ENCODE measurements around the gene LETM1. TPM values are rescaled to one million over a fixed set of nuclear protein-coding genes. Genes with fewer than 3 reads are reported as not detected.

LETM1 gene
- polyA plus RNA-seq, 1 donor (not counting 4 experiments of a cell fraction or from before 2014, with no cell fraction given): 25.6 TPM

DNA sequence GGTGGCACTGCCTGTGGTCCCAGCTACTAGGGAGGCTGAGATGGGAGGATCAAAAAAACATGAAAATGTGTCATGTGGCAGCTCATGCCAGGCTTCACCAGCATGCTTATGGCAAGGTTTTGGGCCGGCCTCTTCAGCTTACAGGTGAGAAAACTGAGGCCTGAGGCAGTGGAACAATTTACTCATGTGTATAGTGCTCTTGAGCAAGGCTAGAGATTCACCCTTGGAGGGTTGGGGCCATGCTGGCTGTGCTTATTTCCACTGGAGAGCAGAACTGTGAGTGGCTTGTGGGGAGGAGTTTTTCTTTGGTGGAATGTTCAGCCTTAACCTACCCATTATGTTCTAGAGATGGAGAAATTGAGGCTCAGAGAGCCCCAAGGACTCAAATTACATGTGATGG lies 47.1 kb upstream of the LETM1 start:
- no peak for FAIRE-seq
- Histone ChIP-seq H3K27ac (ENCODE audit: control insufficient read depth, insufficient read depth, low read length) (no peak overlapping the region), H3K36me3 (ENCODE audit: control insufficient read depth in 2 of 2, extremely low read depth in 1 of 2, insufficient read depth in 2 of 2, low read length in 2 of 2) (peaks cover 3 to 22% of the 10 kb centered on the region in 2 experiments), H2AFZ (ENCODE audit: control insufficient read depth, low read length) (no peak overlapping the region), H3K9ac (ENCODE audit: control insufficient read depth, extremely low read depth, insufficient read depth, low read length) (no peak overlapping the region), H3K9me1 (ENCODE audit: control insufficient read depth, extremely low read depth, insufficient read depth, low read length) (peaks cover 1% of the 10 kb centered on the region), H3K79me2 (ENCODE audit: control insufficient read depth, insufficient read depth, low read length) (peaks cover 70% of the 10 kb centered on the region), H3K4me3 (ENCODE audit: control insufficient read depth in 2 of 3, extremely low read depth in 1 of 3, insufficient read depth in 2 of 3, low read depth in 1 of 3, low read length in 3 of 3) (no peak overlapping the region), H3K27me3 (ENCODE audit: control insufficient read depth, extremely low read depth, insufficient read depth, low read length) (no peaks in the 10 kb centered on the region), H4K20me1 (ENCODE audit: control insufficient read depth, extremely low read depth, insufficient read depth, low read length) (peaks cover 19% of the 10 kb centered on the region), H3K4me2 (ENCODE audit: control insufficient read depth, extremely low read depth, insufficient read depth, low read depth, low read length) (no peak overlapping the region), H3K4me1 (ENCODE audit: control insufficient read depth, extremely low read depth, insufficient read depth, low read length) (peaks cover 9% of the 10 kb centered on the region), H3K9me3 (ENCODE audit: control insufficient read depth, low read depth, low read length) (no peaks in the 10 kb centered on the region)
- dilution Hi-C loops (cut with MboI; ENCODE audit: extremely low pct_ligation_motif_present, low sequenced_read_pairs): no loop called here
- DNase-seq (ENCODE audit: low read depth, low spot score): no peak
- no peak for TF ChIP-seq CTCF (optimal IDR thresholded peaks at IDR 0.05 in 1 of 3, IDR thresholded peaks at IDR 0.05 in 1 of 3, conservative IDR thresholded peaks at IDR 0.05 in 1 of 3; ENCODE audit: extremely low read depth in 1 of 3, insufficient read depth in 2 of 3, low read length in 3 of 3)
- TF ChIP-seq EZH2 (IDR thresholded peaks at IDR 0.05; ENCODE audit: low read length): no peak

DNA sequence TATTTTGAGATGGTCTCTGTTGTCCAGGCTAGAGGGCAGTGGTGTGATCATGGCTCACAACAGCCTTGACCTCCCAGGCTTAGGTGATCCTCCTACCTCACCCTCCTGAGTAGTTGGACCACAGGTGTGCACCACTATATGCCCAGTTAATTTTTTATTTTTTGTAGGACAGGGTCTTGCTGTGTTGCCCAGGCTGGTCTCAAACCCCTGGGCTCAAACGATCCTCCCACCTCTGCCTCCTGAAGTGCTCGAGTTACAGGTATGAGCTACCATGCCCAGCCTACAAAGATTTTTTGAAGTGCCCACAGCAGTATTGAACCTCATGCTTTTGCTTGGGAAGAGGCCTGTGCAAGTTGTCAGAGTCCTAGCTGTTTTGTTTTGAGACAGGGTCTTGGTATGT lies 46.3 kb upstream of the LETM1 start:
- Histone ChIP-seq H3K27ac (ENCODE audit: control insufficient read depth, insufficient read depth, low read length) (no peak overlapping the region), H3K4me3 (ENCODE audit: control insufficient read depth in 2 of 3, extremely low read depth in 1 of 3, insufficient read depth in 2 of 3, low read depth in 1 of 3, low read length in 3 of 3) (no peak overlapping the region), H3K79me2 (ENCODE audit: control insufficient read depth, insufficient read depth, low read length) (peaks cover 75% of the 10 kb centered on the region), H3K9ac (ENCODE audit: control insufficient read depth, extremely low read depth, insufficient read depth, low read length) (no peak overlapping the region), H3K9me1 (ENCODE audit: control insufficient read depth, extremely low read depth, insufficient read depth, low read length) (no peaks in the 10 kb centered on the region), H3K36me3 (ENCODE audit: control insufficient read depth in 2 of 2, extremely low read depth in 1 of 2, insufficient read depth in 2 of 2, low read length in 2 of 2) (peaks cover 3 to 22% of the 10 kb centered on the region in 2 experiments), H3K4me1 (ENCODE audit: control insufficient read depth, extremely low read depth, insufficient read depth, low read length) (peaks cover under 1% of the 10 kb centered on the region), H2AFZ (ENCODE audit: control insufficient read depth, low read length) (no peak overlapping the region), H3K4me2 (ENCODE audit: control insufficient read depth, extremely low read depth, insufficient read depth, low read depth, low read length) (no peak overlapping the region), H3K27me3 (ENCODE audit: control insufficient read depth, extremely low read depth, insufficient read depth, low read length) (no peaks in the 10 kb centered on the region), H4K20me1 (ENCODE audit: control insufficient read depth, extremely low read depth, insufficient read depth, low read length) (peaks cover 19% of the 10 kb centered on the region), H3K9me3 (ENCODE audit: control insufficient read depth, low read depth, low read length) (no peaks in the 10 kb centered on the region)
- DNase-seq (ENCODE audit: low read depth, low spot score): no peak
- no peak for FAIRE-seq
- dilution Hi-C loops (cut with MboI; ENCODE audit: extremely low pct_ligation_motif_present, low sequenced_read_pairs): no loop called here
- TF ChIP-seq EZH2 (IDR thresholded peaks at IDR 0.05; ENCODE audit: low read length): no peak
- TF ChIP-seq CTCF (optimal IDR thresholded peaks at IDR 0.05 in 1 of 3, IDR thresholded peaks at IDR 0.05 in 1 of 3, conservative IDR thresholded peaks at IDR 0.05 in 1 of 3; ENCODE audit: extremely low read depth in 1 of 3, insufficient read depth in 2 of 3, low read length in 3 of 3): no peak

Measured in keratinocyte (primary cell).